Endothelial cell of umbilical vein (primary cell): ENCODE data around the gene NOD2. TPM values are rescaled to one million over a fixed set of nuclear protein-coding genes. Genes with fewer than 3 reads are reported as not detected.

ENCODE experiments used
- BruUV-seq: library from RNA; stranded (reverse); fragments of 400-500 nt; replicated peaks from 2 replicates; lab custom pipeline; 2021; lab: Mats Ljungman, UMichigan
- CTCF ChIA-PET: fragments of 300-600, 350-600 bp; sonication (Branson Sonifier 250); formaldehyde crosslinking; loops from one replicate; lab custom pipeline; 2021; ENCODE audit warnings: antibody characterized with exemption, inconsistent platforms; lab: Charles Lee
- POLR2A ChIA-PET: fragments of 300-600, 350-600 bp; sonication (Branson Sonifier 250); formaldehyde crosslinking; loops from one replicate; lab custom pipeline; 2021; ENCODE audit warnings: antibody characterized with exemption, inconsistent platforms; lab: Charles Lee
- DNase-seq: peaks from one replicate; pipeline ENCODE4 v3.0.0-alpha.2; 2011; ENCODE audit warnings: low read depth, low spot score
- FAIRE-seq: peaks from 2 replicates; lab custom pipeline; 2011; peaks lifted over from hg19 to GRCh38; lab: Jason Lieb, UNC
- H2AFZ ChIP-seq: 2 replicates; pipeline ENCODE4 v1.6.0; 2012; ENCODE audit warnings: low read depth, low read length, control low read depth, inconsistent platforms
- H3K27ac ChIP-seq: 2 replicates; pipeline ENCODE4 v1.5.1; 2011; ENCODE audit warnings: low read depth, mild to moderate bottlenecking, control low read depth, low read length, moderate library complexity; ENCODE audit not compliant: insufficient read depth
- H3K27me3 ChIP-seq, 2 experiments: 2 replicates each; pipeline versions ENCODE4 v1.6.0 to v1.6.1; 2011; ENCODE audit warnings: low read length in 2 of 2, mixed read lengths in 1 of 2; ENCODE audit not compliant: control insufficient read depth in 2 of 2, insufficient read depth in 2 of 2
- H3K36me3 ChIP-seq, 2 experiments: 2 replicates in 1 of 2; 3 replicates in 1 of 2; pipeline ENCODE4 v1.5.1; 2011; ENCODE audit warnings: low read length in 2 of 2, mild to moderate bottlenecking in 1 of 2, moderate library complexity in 1 of 2; ENCODE audit not compliant: control insufficient read depth in 2 of 2, insufficient read depth in 2 of 2; ENCODE audit errors: extremely low read depth in 1 of 2
- H3K4me1 ChIP-seq: 3 replicates; pipeline ENCODE4 v1.5.1; 2011; ENCODE audit warnings: mild to moderate bottlenecking, low read length; ENCODE audit not compliant: control insufficient read depth, insufficient read depth; ENCODE audit errors: extremely low read depth
- H3K4me2 ChIP-seq: 2 replicates; pipeline ENCODE4 v1.6.1; 2011; ENCODE audit warnings: low read length, control low read depth, mixed read lengths; ENCODE audit not compliant: insufficient read depth
- H3K4me3 ChIP-seq, 3 experiments: fragments of 200-600 bp in 1 of 3; sonication (generic), shearing (Covaris generic) in 1 of 3; replicated peaks in 1 of 3; 2 replicates each; pipeline ENCODE4 v1.5.1; 2011 to 2016; ENCODE audit warnings: control low read depth in 3 of 3, low read length in 3 of 3, mild to moderate bottlenecking in 2 of 3, inconsistent platforms in 1 of 3, low read depth in 1 of 3, moderate library complexity in 1 of 3; ENCODE audit not compliant: insufficient read depth in 1 of 3
- H3K79me2 ChIP-seq: 2 replicates; pipeline ENCODE4 v1.6.0; 2012; ENCODE audit warnings: low read length, inconsistent platforms; ENCODE audit not compliant: control insufficient read depth, insufficient read depth
- H3K9ac ChIP-seq: replicated peaks from 2 replicates; pipeline ENCODE3; 2011; ENCODE audit warnings: low read length, control low read depth; ENCODE audit not compliant: insufficient read depth; ENCODE audit errors: extremely low read depth
- H3K9me1 ChIP-seq: replicated peaks from 3 replicates; pipeline ENCODE4 v1.6.0; 2011; ENCODE audit warnings: mild to moderate bottlenecking, low read length; ENCODE audit not compliant: control insufficient read depth, insufficient read depth; ENCODE audit errors: extremely low read depth
- H3K9me3 ChIP-seq: replicated peaks from 2 replicates; pipeline ENCODE4 v1.5.1; 2012; ENCODE audit warnings: low read length, inconsistent platforms; ENCODE audit not compliant: control insufficient read depth, insufficient read depth
- H4K20me1 ChIP-seq: replicated peaks from 2 replicates; pipeline ENCODE3; 2011; ENCODE audit warnings: mild to moderate bottlenecking, low read length; ENCODE audit not compliant: control insufficient read depth, insufficient read depth; ENCODE audit errors: extremely low read depth
- EZH2 ChIP-seq: IDR thresholded peaks from 2 replicates; pipeline ENCODE4 v1.6.1; 2012; ENCODE audit warnings: borderline replicate concordance, low read depth, mild to moderate bottlenecking, moderate library complexity, low read length, inconsistent platforms; ENCODE audit not compliant: severe bottlenecking
- FOS ChIP-seq: IDR thresholded peaks from 2 replicates; pipeline ENCODE4 v1.6.1; 2011; ENCODE audit warnings: mild to moderate bottlenecking, low read length, moderate library complexity, borderline replicate concordance; ENCODE audit not compliant: insufficient read depth
- GATA2 ChIP-seq: IDR thresholded peaks from 2 replicates; pipeline ENCODE4 v1.7.0; 2011; ENCODE audit warnings: low read depth, mild to moderate bottlenecking, moderate library complexity, mixed read lengths, low read length; ENCODE audit not compliant: insufficient read length, insufficient read depth
- JUN ChIP-seq: IDR thresholded peaks from 2 replicates; pipeline ENCODE4 v1.6.1; 2011; ENCODE audit warnings: borderline replicate concordance, low read depth; ENCODE audit not compliant: insufficient read length, insufficient read depth
- MYC ChIP-seq: IDR thresholded peaks from one replicate; pipeline ENCODE4 v1.6.1; 2011; ENCODE audit warnings: mild to moderate bottlenecking, low read depth, low read length
- POLR2A ChIP-seq: IDR thresholded peaks from 2 replicates; pipeline ENCODE4 v1.6.1; 2012; ENCODE audit warnings: low read depth, mild to moderate bottlenecking, control low read depth, low read length
- POLR2AphosphoS5 ChIP-seq: IDR thresholded peaks from 2 replicates; pipeline ENCODE4 v1.6.1; 2012; ENCODE audit warnings: low read depth, mild to moderate bottlenecking, control low read depth, low read length, moderate library complexity; ENCODE audit not compliant: insufficient read depth
- dilution Hi-C: fragments of 300-500 bp; cut with MboI; formaldehyde crosslinking; loops from one replicate; pipeline ENCODE4 v1.15.0; 2019; ENCODE audit warnings: low sequenced_read_pairs; ENCODE audit not compliant: extremely low pct_ligation_motif_present
- intact Hi-C: fragments of 100-400 bp; cut with micrococcal nuclease; formaldehyde crosslinking; loops from one replicate; pipeline ENCODE4 v1.10.0; 2022
- polyA plus RNA-seq, 4 experiments: library from polyadenylated mRNA; depleted of rRNA in 3 of 4; stranded (reverse) in 3 of 4; unstranded in 1 of 4; fragments of >200 nt; gene quantifications; 2 replicates each; pipeline versions ENCODE4 v1.2.1 to v1.2.3, GENCODE V29; 2011 to 2012; ENCODE audit warnings: missing spikeins in 1 of 4
- total RNA-seq: library from RNA; stranded (reverse); gene quantifications from 2 replicates; pipeline ENCODE4 v1.2.3, GENCODE V29; 2021
- TF ChIP-seq, protein P1 (sequence below): IDR thresholded peaks from 2 replicates; pipeline ENCODE4 v1.6.1; 2011; ENCODE audit not compliant: insufficient read depth, insufficient read length
- TF ChIP-seq, protein P2 (sequence below), 2 donors: IDR thresholded peaks; 1 replicate in 1 of 2; 2 replicates in 1 of 2; pipeline ENCODE4 v1.5.1; 2011; ENCODE audit warnings: low read length in 2 of 2, mild to moderate bottlenecking in 2 of 2, moderate library complexity in 2 of 2, control low read depth in 1 of 2, inconsistent platforms in 1 of 2, low read depth in 1 of 2; ENCODE audit not compliant: insufficient read depth in 1 of 2; ENCODE audit errors: extremely low read depth in 1 of 2

Gene NOD2
- total and polyA plus RNA-seq, 2 donors (not counting 3 experiments of a cell fraction or from before 2014, with no cell fraction given): 0.07 to 0.58 TPM

- H3K27me3 ChIP-seq: no peaks in the 10 kb centered on the region
- H4K20me1 ChIP-seq: no peaks in the 10 kb centered on the region
- no peaks in the 10 kb centered on the region for H3K9me1 ChIP-seq
- peaks cover 3% of the 10 kb centered on the region for H3K4me1 ChIP-seq
- peaks cover 3% of the 10 kb centered on the region for H3K9me3 ChIP-seq
- H3K9ac ChIP-seq: no peak overlapping the region
- POLR2A ChIA-PET: no interaction called here
- no peak overlapping the region for H2AFZ ChIP-seq
- H3K4me3 ChIP-seq: no peak overlapping the region
- no peak overlapping the region for H3K4me2 ChIP-seq
- intact Hi-C loops: loop anchor here (5.0 kb wide), 2 partner anchors 55 to 195 kb away; no protein-coding TSS in a partner anchor
- H3K36me3 ChIP-seq: no peaks in the 10 kb centered on the region
- H3K79me2 ChIP-seq: no peaks in the 10 kb centered on the region
- FAIRE-seq: no peak
- no peak for DNase-seq
- dilution Hi-C loops: no loop called here
- H3K27ac ChIP-seq: no peak overlapping the region
- no TSS peak for BruUV-seq
- CTCF ChIA-PET: interaction anchor here (0.6 to 10.9 kb wide), 7 partner anchors 10 to 642 kb away, joined by 3 to 179 read pairs (median 14); partner anchors contain the start of genes BRD7 and CNEP1R1
- no peak for TF ChIP-seq POLR2A
- TF ChIP-seq JUN: no peak
- TF ChIP-seq FOS: no peak
- TF ChIP-seq GATA2: no peak
- TF ChIP-seq EZH2: no peak
- TF ChIP-seq, protein P1, sequence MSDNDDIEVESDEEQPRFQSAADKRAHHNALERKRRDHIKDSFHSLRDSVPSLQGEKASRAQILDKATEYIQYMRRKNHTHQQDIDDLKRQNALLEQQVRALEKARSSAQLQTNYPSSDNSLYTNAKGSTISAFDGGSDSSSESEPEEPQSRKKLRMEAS: no peak
- TF ChIP-seq POLR2AphosphoS5: no peak
- TF ChIP-seq MYC: no peak
- TF ChIP-seq, protein P2, sequence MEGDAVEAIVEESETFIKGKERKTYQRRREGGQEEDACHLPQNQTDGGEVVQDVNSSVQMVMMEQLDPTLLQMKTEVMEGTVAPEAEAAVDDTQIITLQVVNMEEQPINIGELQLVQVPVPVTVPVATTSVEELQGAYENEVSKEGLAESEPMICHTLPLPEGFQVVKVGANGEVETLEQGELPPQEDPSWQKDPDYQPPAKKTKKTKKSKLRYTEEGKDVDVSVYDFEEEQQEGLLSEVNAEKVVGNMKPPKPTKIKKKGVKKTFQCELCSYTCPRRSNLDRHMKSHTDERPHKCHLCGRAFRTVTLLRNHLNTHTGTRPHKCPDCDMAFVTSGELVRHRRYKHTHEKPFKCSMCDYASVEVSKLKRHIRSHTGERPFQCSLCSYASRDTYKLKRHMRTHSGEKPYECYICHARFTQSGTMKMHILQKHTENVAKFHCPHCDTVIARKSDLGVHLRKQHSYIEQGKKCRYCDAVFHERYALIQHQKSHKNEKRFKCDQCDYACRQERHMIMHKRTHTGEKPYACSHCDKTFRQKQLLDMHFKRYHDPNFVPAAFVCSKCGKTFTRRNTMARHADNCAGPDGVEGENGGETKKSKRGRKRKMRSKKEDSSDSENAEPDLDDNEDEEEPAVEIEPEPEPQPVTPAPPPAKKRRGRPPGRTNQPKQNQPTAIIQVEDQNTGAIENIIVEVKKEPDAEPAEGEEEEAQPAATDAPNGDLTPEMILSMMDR (IDR thresholded peaks at IDR 0.05; ENCODE audit: extremely low read depth in 1 of 2, insufficient read depth in 1 of 2, low read depth in 1 of 2, low read length in 2 of 2): no peak
These were observed 25.7 kb upstream of the NOD2 start for GRCh38 chr16:50667497-50668367.
